Ecto neural progenitor cell (in vitro differentiated cells): ENCODE results near the gene SLCO4A1.

Experiments used
- DNase-seq: peaks from one replicate; pipeline ENCODE4 v3.0.0-alpha.2; 2018; ENCODE audit warnings: low spot score

Gene SLCO4A1

DNA sequence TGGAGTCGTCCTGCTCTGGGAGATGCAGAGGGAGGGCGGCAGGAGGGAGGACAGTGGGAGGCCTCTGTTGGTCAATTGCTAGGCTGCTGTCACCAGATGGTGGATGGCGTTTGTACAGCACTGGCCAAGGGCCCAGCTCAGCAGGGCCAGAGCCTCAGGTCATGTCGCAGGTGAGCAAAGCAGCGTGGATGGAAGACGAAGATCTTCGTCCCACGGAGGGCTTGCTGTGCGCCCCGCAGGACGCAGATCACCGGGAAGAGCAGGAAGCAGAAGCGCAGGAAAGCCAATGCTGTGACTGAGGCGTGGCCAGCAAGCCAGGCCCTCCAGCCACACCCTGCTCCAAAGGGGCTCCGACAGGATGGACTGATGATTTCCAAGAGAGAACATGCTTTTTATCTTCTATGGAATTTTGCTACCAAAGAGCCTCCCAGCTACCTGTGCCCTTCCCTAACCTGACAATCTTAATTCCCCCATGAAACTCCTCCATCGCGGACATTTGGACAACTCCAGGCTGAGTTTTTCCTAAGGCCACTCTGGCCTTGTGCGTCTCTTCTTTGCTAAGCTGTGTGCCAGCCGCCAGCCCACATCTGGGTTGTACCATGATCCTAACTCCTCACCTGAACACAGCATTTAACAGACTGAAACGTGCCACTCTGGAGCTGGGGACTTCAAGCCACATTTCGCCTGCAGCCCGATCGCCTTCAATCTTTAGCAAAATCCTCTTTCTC is 3.5 kb upstream of the SLCO4A1 start:
- no peak for DNase-seq

DNA sequence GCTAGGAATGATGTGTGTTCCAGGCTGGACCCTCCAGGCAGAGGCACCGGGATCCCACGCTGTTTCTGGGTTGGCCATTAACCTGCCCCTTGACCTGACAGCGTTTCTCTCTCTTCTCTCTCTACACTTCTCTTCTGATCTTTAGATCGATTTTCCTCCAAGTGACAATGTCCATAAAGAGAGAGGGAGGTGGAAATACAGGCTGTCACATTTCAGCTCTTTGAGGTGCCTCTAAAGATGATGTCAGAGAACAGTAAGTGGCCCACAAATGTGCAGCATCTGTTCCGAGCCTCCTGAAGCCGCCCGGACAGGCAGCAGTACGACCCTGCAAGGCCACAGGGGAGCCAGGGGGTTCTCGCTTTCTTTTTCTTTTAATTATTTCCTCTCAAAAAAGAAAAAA is 2.5 kb upstream of the SLCO4A1 start:
- no peak for DNase-seq

GRCh38 chr20:62640870-62641269 is 1.4 kb upstream of the SLCO4A1 start:
- DNase-seq = no peak

DNA sequence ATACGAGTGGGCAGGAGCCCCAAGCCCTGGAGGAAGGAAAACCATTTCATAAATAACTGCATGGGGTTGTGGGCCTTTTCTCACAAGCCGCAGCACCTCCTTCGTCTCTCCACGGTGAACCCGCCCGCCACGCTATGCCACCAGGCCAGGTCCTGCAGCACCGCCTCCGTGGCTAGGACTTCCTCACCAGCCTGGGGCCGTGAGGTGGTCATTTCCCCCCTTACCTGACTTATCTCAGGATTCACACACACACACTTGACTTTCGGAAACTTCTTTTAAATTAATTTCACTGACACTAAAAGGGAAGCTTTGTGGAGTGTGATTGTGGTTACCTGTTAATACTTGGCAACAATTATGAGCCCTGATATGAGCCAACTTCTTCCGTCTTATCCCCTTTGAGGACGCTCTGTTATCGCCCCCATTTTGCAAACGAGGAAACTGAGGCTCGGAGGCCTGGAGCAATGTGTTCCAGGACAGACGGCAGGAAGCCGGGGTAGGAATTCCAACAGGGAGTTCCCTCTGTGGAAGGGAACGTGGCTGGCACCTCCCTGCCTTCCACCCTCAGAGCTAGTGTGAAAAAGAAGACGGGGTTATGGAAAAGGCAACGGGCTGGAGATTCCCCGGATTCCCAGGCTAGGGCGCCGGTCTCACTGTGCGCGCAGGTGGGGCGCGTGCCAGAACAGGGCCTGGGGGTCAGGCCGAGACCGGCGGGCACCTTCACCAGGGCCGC is 817 bp upstream of the SLCO4A1 start:
- no peak for DNase-seq

DNA sequence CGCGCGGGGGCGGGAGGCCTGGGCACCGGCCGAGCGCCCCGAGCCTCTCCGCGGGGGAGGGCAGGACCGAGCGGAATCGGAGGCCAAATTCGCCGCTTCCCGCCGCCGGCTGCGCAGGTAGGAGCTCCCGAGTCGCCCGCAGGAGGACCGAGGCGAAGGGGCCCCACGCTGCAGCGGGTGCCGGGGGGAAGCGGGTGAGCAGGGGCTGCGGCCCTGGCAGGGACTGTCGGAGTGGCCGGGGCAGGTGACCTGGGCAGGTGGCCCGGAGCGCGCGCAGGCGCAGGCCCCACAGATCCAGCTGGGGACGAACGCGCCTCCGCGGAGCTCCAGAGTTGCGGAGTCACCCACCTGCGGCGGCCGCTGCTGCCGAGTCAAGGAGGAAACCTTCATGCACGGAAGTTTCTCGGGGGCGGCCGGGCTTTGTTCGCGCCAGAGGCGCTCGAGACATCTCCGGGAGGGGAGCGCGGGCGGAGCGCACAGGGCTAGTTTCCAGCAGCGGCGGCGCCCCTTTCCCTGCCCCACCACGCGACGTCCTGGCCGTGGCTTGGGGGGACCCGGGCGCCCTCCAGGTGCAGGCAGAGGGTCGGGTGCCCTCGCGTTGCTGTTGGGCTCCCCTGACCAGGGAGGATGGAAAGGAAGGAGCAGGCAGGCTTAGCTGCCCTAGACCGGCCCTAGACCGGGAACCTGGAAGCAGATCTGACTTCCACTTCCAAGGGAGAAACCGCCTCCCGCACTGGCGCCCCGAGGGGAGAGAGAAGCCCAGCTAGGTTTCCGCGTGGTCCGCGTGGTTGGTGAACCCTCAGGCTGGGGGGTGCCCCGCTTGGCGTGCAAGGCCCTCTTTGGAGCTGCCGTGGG is 590 bp downstream of the SLCO4A1 start:
- peak; percentile 69 for DNase-seq

- DNase-seq = no peak
Observed at GRCh38 chr20:62643521-62644043, 1.3 kb downstream of the SLCO4A1 start.

DNA sequence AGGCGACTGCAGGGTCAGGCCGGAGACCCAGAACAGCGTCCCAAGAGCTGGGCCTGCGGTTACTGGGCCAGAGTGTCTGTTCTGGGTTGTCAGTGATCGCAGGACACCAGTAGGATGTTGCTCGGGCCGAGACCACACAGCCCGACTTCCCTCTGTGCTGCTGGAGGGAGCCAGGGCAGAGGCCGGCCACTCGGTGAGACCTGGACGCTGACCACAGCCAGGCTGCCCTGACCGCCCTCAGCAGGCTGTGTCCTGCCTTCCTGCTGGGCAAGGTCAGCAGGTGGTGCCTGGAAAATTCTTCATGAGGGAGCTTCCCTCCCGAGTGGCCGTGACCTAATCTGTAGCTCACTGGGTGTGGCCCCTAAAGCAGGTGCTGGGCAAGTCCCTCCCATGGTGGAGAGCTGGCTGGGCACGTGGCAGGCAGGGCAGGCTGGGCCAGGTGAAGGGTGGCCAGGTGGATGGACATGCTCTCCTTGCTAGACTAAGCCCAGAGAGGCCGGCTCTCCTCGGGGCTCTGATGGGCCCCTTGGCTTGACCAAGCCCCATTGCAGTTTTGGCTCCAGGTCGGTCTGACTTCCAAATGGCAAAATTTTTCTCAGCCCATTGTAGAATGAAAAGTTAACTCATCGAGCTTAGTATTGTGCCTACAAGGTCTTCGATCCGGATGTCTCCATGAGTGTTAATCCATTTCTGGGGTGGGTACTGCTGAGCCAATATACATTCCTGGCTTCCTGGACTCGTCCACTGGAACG is 1.9 kb downstream of the SLCO4A1 start:
- no peak for DNase-seq

DNA sequence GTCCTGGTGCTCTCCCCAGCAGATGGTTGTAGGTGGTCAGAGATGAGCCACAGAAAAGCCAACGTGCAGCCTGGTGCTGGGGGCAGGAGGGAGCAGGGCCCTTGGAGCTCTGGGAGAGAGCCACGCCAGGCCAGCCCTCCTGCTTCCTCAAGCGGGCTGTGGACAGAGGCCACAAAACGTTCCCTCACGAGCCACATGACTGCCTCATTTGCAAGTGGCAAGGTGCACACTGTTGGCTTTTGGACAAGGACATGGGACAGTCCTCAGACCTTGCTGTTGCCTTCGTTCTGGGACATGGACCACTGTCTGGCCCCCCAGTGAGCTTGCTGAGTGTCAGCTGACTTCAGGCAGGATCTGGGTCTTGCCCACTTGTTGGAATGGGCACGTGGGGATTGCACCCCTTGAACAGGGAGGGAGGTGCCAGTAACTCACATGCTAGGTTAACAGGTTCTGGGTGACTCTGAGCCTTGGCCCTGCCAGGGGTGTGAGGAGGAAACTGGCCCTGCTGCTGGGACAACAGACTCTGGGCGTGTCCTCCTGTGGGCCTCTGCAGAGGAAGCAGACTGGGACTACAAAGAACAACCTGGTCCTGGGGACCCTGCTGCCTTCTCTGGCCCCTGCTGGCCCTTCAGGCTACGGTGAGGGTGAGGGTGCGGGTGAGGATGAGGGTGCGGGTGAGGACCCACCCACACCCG is 2.6 kb downstream of the SLCO4A1 start:
- DNase-seq = no peak

GRCh38 chr20:62645613-62646012 is 3.3 kb downstream of the SLCO4A1 start:
- DNase-seq = no peak

DNA sequence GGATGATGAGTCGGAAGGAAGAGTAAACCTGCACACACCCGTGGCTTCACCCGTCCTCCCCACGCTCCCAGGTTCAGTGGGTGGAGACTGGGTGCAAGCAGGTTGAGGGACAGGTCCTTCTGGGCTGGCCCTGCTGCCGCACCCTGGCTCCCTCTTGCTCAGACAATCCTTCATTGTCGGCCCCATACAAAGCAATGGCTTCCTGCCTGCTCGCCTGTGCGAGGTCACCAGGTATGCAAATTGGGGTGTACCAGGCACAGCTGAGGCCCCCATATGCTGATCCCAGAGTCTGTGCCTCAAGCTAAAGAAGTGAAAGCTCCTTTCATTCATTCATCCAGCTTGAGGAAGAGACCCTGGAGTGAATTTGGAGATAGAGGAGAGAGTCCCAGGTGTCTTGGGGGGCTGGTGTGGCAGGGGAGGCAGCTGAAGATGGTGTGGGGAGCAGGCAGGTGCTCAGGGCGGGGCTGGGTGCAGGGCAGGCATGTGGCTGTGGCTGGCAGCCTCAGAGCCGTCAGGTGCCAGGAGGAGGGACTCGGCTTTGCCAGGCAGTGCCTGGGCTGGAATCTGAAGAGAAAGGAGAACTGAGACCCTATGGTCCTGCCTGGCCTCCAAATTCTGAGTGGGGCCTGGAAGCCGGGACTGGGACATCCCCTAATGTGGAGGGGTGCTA is 4.7 kb downstream of the SLCO4A1 start:
- no peak for DNase-seq

DNA sequence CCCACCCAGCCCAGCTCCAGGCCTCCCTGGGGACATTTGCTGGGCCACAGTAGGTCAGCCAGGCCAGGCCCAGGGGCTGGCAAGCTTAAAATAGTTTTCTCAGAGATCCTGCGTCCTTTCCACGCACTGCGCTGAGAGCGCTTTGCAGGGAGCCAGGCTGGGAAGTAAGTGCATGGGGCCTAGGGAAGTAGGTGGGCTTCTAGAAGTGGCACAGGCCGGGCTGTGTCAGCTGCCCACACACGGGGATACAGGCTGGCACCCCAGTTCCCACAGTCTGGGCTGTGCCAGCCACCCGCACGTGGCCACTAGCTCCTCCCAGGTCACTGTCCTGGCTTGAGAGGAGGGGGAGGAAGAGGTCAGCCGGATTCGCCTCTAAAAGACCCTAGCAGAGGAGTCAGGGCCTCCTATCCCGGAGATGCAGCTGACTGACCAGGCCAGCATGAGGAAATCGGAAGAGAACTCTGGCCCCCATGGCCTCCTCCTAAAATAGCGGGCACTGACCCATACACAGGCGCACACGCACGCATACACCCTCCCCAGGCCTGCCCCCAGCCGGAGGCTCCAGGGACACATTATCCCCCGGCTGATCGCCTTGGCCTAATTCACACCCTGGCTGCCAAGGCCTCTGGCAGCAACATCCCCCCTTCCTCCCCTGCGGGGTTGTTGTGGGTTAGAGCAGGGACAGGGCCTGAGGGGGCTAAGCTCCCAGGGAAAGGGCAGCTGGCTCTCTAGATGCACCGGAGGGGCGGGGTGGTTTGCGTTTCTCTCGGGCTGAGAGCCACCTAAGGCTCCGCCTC is 5.4 kb downstream of the SLCO4A1 start:
- no peak for DNase-seq

- DNase-seq = no peak
Observed at GRCh38 chr20:62648318-62648995, 6.2 kb downstream of the SLCO4A1 start.

GRCh38 chr20:62649140-62649539 is 6.8 kb downstream of the SLCO4A1 start:
- DNase-seq = no peak

GRCh38 chr20:62650551-62651284 is 8.4 kb downstream of the SLCO4A1 start:
- DNase-seq = no peak

GRCh38 chr20:62651285-62652021 is 9.2 kb downstream of the SLCO4A1 start:
- no peak for DNase-seq

- no peak for DNase-seq
Observed at GRCh38 chr20:62652041-62652893, 10.0 kb downstream of the SLCO4A1 start.

- no peak for DNase-seq
Observed at GRCh38 chr20:62652894-62653305, 10.6 kb downstream of the SLCO4A1 start.
